ENCODE results near the gene EPN2.

The EPN2 gene

GRCh38 chr17:19339341-19339815 lies 102.2 kb downstream of the EPN2 start:
- no peak overlapping the region for H3K4me3 ChIP-seq (ENCODE audit: low read length)
- no peak for DNase-seq (ENCODE audit: low read depth)
- TF ChIP-seq CTCF (IDR thresholded peaks at IDR 0.05; ENCODE audit: insufficient read depth, low read depth, low read length, missing control alignments) = no peak

DNA sequence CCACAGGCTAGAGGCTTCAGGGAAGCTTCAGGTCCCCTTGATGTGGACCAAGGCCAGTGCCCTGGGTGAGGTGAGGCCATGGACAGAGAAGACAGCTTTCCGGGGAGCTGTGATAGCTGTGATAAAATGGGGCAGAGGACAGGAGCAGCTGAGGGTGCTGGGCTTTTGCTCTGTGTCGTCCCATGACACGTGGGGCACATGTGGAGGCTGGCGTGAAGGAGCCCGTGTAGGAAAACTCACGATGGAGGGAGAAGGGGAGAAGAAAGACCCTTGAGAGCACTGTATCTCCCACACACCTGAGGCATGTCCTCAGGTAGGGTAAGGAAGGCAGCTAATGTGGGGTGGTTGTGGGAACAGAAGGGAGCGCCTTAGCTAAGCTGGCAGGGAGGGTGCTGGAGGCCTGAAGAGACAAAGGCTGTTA lies 104.1 kb downstream of the EPN2 start:
- no peak overlapping the region for H3K4me3 ChIP-seq (ENCODE audit: low read length)
- TF ChIP-seq CTCF (IDR thresholded peaks at IDR 0.05; ENCODE audit: insufficient read depth, low read depth, low read length, missing control alignments) = no peak
- no peak for DNase-seq (ENCODE audit: low read depth)

- no peak overlapping the region for H3K4me3 ChIP-seq (ENCODE audit: low read length)
- TF ChIP-seq CTCF (IDR thresholded peaks at IDR 0.05; ENCODE audit: insufficient read depth, low read depth, low read length, missing control alignments) = no peak
- no peak for DNase-seq (ENCODE audit: low read depth)
These were observed 104.8 kb downstream of the EPN2 start for GRCh38 chr17:19341641-19342610.

GRCh38 chr17:19342611-19343255 lies 105.6 kb downstream of the EPN2 start:
- DNase-seq (ENCODE audit: low read depth) = no peak
- no peak overlapping the region for H3K4me3 ChIP-seq (ENCODE audit: low read length)
- no peak for TF ChIP-seq CTCF (IDR thresholded peaks at IDR 0.05; ENCODE audit: insufficient read depth, low read depth, low read length, missing control alignments)

GRCh38 chr17:19343256-19343630 lies 106.1 kb downstream of the EPN2 start:
- no peak for TF ChIP-seq CTCF (IDR thresholded peaks at IDR 0.05; ENCODE audit: insufficient read depth, low read depth, low read length, missing control alignments)
- DNase-seq (ENCODE audit: low read depth) = no peak
- no peak overlapping the region for H3K4me3 ChIP-seq (ENCODE audit: low read length)

DNA sequence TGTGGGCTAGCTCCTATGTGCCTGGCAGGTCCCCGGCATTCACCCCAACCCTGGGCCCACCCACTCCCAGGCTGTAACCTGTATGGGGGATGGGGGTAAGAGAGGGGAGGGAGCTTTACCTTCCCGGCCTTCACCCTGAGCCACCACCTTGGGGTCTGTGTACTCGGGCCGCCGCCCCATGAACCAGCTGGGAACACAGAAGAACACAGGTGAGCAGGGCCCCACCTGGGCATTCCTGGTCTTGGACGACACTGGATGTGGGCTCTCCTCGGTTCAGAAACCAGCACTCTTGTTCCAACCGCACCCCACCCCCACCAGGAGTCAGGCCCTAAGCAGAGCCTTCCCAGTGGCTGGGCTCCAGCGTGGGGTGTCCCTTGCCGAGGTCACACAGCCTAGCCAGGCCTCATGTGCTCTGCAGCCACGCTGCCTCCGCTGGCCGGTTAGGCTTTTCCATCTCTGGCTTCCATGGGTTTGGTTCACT lies 106.5 kb downstream of the EPN2 start:
- no peak overlapping the region for H3K4me3 ChIP-seq (ENCODE audit: low read length)
- TF ChIP-seq CTCF (IDR thresholded peaks at IDR 0.05; ENCODE audit: insufficient read depth, low read depth, low read length, missing control alignments) = no peak
- DNase-seq (ENCODE audit: low read depth) = no peak
